CD4-positive, alpha-beta T cell (primary cell): ENCODE measurements around the gene ATXN1. TPM values are rescaled to one million over a fixed set of nuclear protein-coding genes. Genes with fewer than 3 reads are reported as not detected.

Source experiments
- ATAC-seq: fragments of 200-7000 bp; cut with Tn5 transposase; one replicate; pipeline ENCODE4 v1.10.0; 2022; ENCODE audit warnings: mild to moderate bottlenecking; ENCODE audit not compliant: poor library complexity
- CTCF ChIA-PET: fragments of 350-600 bp; sonication (Branson Sonifier 250); formaldehyde crosslinking; loops from one replicate; lab custom pipeline; 2021; ENCODE audit warnings: antibody characterized with exemption, inconsistent platforms; lab: Charles Lee
- POLR2A ChIA-PET: fragments of 350-600 bp; sonication (Branson Sonifier 250); formaldehyde crosslinking; loops from one replicate; lab custom pipeline; 2021; ENCODE audit warnings: antibody characterized with exemption, inconsistent platforms; lab: Charles Lee
- DNase-seq, 14 experiments: peaks; one replicate each; pipeline ENCODE4 v3.0.0-alpha.2; 2013 to 2020; ENCODE audit warnings: mixed read lengths in 2 of 14
- H3K27ac ChIP-seq, 2 donors: one replicate each; pipeline versions ENCODE4 v1.5.1 to v1.7.0; 2013; ENCODE audit warnings: low read length in 2 of 2, low read depth in 1 of 2, mild to moderate bottlenecking in 1 of 2
- H3K27me3 ChIP-seq, 2 experiments: 1 replicate in 1 of 2; 2 replicates in 1 of 2; pipeline versions ENCODE4 v1.6.1 to v1.7.0; 2013; ENCODE audit warnings: low read length in 2 of 2, control low read depth in 1 of 2, mild to moderate bottlenecking in 1 of 2, moderate library complexity in 1 of 2; ENCODE audit not compliant: insufficient read depth in 2 of 2, control insufficient read depth in 1 of 2
- H3K36me3 ChIP-seq: one replicate; pipeline ENCODE4 v1.6.1; 2013; ENCODE audit warnings: low read length, control low read depth; ENCODE audit not compliant: insufficient read depth
- H3K4me1 ChIP-seq: one replicate; pipeline ENCODE4 v1.6.1; 2013; ENCODE audit warnings: low read length, control low read depth; ENCODE audit not compliant: insufficient read depth
- H3K4me3 ChIP-seq: one replicate; pipeline ENCODE4 v1.5.1; 2013; ENCODE audit warnings: mild to moderate bottlenecking, low read length, moderate library complexity
- H3K9me3 ChIP-seq, 2 experiments: 1 replicate in 1 of 2; 2 replicates in 1 of 2; pipeline versions ENCODE4 v1.6.1 to v1.7.0; 2013; ENCODE audit warnings: low read length in 2 of 2, mild to moderate bottlenecking in 2 of 2, control low read depth in 1 of 2, moderate library complexity in 1 of 2; ENCODE audit not compliant: control insufficient read depth in 1 of 2, insufficient read depth in 1 of 2
- H3K27ac Mint-ChIP-seq: one replicate; pipeline ENCODE4 v1.8.0; 2020; ENCODE audit warnings: mixed read lengths
- H3K27me3 Mint-ChIP-seq: one replicate; pipeline ENCODE4 v1.8.0; 2021; ENCODE audit warnings: mixed read lengths
- H3K36me3 Mint-ChIP-seq: one replicate; pipeline ENCODE4 v1.8.0; 2021; ENCODE audit warnings: low read depth, mixed read lengths
- H3K4me1 Mint-ChIP-seq: one replicate; pipeline ENCODE4 v1.8.0; 2021; ENCODE audit warnings: low read depth, mixed read lengths
- H3K4me3 Mint-ChIP-seq: one replicate; pipeline ENCODE4 v1.8.0; 2020; ENCODE audit warnings: mild to moderate bottlenecking, mixed read lengths
- H3K9me3 Mint-ChIP-seq: one replicate; pipeline ENCODE4 v1.8.0; 2020; ENCODE audit warnings: mixed read lengths
- intact Hi-C, 2 experiments: fragments of 100-400 bp; cut with DNase I in 1 of 2; cut with micrococcal nuclease in 1 of 2; formaldehyde crosslinking; loops; one replicate each; pipeline versions ENCODE4 v1.15.1 to v1.9.0; 2023 to 2025; cut with DNase I, micrococcal nuclease
- total RNA-seq, 174 experiments: library from RNA in 2 of 174; stranded (reverse) in 2 of 174; gene quantifications; one replicate each; pipeline ENCODE4 v1.2.3 and lab custom pipeline; 2021 to 2026
- TF ChIP-seq, protein P1 (sequence below): fragments of 200-600 bp; IDR thresholded peaks from one replicate; pipeline ENCODE4 v1.8.0; 2022; ENCODE audit warnings: antibody characterized with exemption, mild to moderate bottlenecking

The ATXN1 gene
- total RNA-seq, 2 experiments from 2014 or later: 74.2 to 76.7 TPM

DNA sequence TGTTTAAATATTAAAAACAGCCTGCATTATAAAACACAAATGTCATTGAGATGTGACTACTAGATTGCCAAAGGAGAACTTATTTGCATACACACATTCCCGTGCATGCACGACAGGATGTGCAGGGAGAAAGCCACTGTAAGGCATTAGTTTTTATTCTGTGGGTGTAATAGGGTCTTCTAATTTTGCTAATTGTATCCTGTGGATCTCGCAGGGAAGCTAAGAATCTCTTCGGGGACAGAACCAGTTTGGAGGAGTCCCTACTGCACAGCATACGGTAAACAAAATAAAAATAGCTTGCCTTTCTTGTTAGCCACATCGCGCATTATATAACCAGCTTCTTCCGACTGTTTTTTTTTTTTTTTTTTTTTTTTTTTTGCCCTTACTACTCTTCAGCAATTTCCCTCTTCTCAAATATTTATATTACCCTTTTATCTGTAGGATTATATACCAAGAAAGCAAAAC lies 2.0 kb downstream of the ATXN1 start:
- Histone ChIP-seq H3K9me3 (no peaks in the 10 kb centered on the region), H3K27ac (peak overlapping the region; percentile 91), H3K36me3 (no peaks in the 10 kb centered on the region), H3K4me3 (peak overlapping the region; percentile 91), H3K27me3 (no peaks in the 10 kb centered on the region), H3K4me1 (peaks cover 23% of the 10 kb centered on the region)
- peak overlapping the region; percentile 99 for H3K4me3 Mint-ChIP-seq
- DNase-seq (peak in 1 of 14 experiments; percentile 54), ATAC-seq (no peak)
- TF ChIP-seq, protein P1, sequence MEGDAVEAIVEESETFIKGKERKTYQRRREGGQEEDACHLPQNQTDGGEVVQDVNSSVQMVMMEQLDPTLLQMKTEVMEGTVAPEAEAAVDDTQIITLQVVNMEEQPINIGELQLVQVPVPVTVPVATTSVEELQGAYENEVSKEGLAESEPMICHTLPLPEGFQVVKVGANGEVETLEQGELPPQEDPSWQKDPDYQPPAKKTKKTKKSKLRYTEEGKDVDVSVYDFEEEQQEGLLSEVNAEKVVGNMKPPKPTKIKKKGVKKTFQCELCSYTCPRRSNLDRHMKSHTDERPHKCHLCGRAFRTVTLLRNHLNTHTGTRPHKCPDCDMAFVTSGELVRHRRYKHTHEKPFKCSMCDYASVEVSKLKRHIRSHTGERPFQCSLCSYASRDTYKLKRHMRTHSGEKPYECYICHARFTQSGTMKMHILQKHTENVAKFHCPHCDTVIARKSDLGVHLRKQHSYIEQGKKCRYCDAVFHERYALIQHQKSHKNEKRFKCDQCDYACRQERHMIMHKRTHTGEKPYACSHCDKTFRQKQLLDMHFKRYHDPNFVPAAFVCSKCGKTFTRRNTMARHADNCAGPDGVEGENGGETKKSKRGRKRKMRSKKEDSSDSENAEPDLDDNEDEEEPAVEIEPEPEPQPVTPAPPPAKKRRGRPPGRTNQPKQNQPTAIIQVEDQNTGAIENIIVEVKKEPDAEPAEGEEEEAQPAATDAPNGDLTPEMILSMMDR: no peak
- H3K4me1 Mint-ChIP-seq: peaks cover 69% of the 10 kb centered on the region
- ChIA-PET POLR2A (interaction anchor here (0.6 to 3.0 kb wide), 16 partner anchors 9 to 346 kb away, joined by 3 to 20 read pairs (median 5); no protein-coding TSS in a partner anchor), CTCF (interaction anchor here (0.6 to 2.9 kb wide), 10 partner anchors 9 to 437 kb away, joined by 3 to 12 read pairs (median 3); no protein-coding TSS in a partner anchor)
- intact Hi-C loops: loop anchor here (2.0 to 10.0 kb wide), 2 partner anchors 20 to 836 kb away; no protein-coding TSS in a partner anchor
- peaks cover 4% of the 10 kb centered on the region for H3K27me3 Mint-ChIP-seq
- H3K36me3 Mint-ChIP-seq: peaks cover 35% of the 10 kb centered on the region
- H3K9me3 Mint-ChIP-seq: no peaks in the 10 kb centered on the region
- peak overlapping the region; percentile 98 for H3K27ac Mint-ChIP-seq

DNA sequence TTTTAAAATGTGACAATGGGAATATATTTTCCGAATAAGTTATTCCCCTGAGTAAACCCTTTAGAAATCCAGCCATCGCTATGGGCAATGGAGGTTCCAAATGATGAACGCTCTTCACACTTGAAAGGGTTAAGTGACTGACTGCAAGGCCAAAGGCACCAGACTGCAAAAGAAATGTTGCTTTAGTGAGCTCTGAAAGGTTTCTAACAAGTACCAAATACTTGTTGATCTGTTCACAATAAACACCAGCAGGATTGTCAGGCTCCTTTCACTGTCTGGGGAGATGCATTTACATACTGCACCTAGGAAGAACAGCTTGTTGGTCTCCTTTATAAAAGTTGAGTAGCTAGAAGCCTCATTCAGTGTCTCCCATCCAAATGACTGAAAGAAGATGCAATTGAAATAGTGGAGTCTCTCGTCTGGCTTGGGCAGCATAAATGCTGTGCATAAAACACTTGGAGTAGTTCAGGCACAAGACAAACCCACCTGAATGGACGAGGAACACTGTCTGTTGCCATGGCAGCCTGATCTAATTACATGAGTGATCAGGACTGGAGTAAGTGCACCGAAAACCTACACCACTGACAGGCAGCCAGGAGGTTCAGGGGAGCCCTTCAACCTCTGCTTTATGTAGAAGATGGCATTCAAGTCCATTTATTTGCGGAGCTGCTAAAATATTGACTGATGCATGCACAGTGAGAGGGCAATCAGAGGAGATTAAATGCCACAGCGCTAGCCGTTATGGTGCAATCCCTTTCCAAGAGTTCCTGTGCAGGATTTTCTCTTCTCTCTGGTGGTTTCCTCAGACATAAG lies 2.9 kb downstream of the ATXN1 start:
- TF ChIP-seq, protein P1: no peak
- Mint-ChIP-seq H3K27ac (peak overlapping the region; percentile 98), H3K36me3 (peaks cover 35% of the 10 kb centered on the region), H3K27me3 (peaks cover 4% of the 10 kb centered on the region), H3K4me1 (peaks cover 61% of the 10 kb centered on the region), H3K9me3 (no peaks in the 10 kb centered on the region), H3K4me3 (peak overlapping the region; percentile 99)
- ATAC-seq: no peak
- Histone ChIP-seq H3K27ac (peak overlapping the region; percentile 91), H3K4me3 (peak overlapping the region; percentile 91), H3K36me3 (peaks cover 2% of the 10 kb centered on the region), H3K27me3 (no peaks in the 10 kb centered on the region), H3K9me3 (no peaks in the 10 kb centered on the region), H3K4me1 (peaks cover 23% of the 10 kb centered on the region)
- peak in 3 of 14 experiments; percentile 7 to 59 (median 50) for DNase-seq
- intact Hi-C loops: loop anchor here (2.0 to 10.0 kb wide), 2 partner anchors 20 to 836 kb away; no protein-coding TSS in a partner anchor
- ChIA-PET POLR2A (interaction anchor here (0.7 to 3.0 kb wide), 13 partner anchors 8 to 345 kb away, joined by 3 to 20 read pairs (median 5); no protein-coding TSS in a partner anchor), CTCF (interaction anchor here (0.9 to 2.9 kb wide), 11 partner anchors 8 to 427 kb away, joined by 3 to 12 read pairs (median 3); no protein-coding TSS in a partner anchor)

DNA sequence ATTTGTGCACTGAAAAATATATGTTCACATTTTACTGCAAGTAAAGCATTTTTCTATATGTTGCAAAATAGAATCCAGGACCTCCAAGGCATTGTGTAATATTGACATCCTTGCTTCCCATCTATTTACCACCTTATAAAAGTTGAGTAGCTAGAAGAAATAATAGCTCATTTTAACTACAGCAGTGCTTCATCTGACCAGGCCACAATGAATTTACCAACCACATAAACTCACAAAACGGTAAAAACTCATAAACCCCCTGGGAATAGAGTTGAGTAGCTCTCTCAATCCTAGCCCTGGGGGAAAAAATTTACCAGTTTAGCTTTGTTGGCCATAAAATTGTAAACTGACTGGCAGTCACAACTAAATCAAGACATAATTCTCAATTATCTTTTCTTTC lies 3.9 kb downstream of the ATXN1 start:
- peak overlapping the region; percentile 50 for H3K4me3 Mint-ChIP-seq
- no peaks in the 10 kb centered on the region for H3K27me3 ChIP-seq
- DNase-seq (no peak), ATAC-seq (no peak)
- peaks cover 13% of the 10 kb centered on the region for H3K36me3 ChIP-seq
- TF ChIP-seq, protein P1: no peak
- CTCF ChIA-PET: interaction anchor here (1.2 to 2.9 kb wide), 4 partner anchors 7 to 20 kb away, joined by 3 to 12 read pairs (median 7); no protein-coding TSS in a partner anchor
- intact Hi-C loops: loop anchor here in 1 of 2 experiments (10.0 kb wide), 1 partner anchor 837 kb away; no protein-coding TSS in a partner anchor
- no peaks in the 10 kb centered on the region for H3K9me3 ChIP-seq
- H3K27ac Mint-ChIP-seq: peak overlapping the region; percentile 45
- H3K36me3 Mint-ChIP-seq: peaks cover 38% of the 10 kb centered on the region
- H3K4me1 ChIP-seq: peaks cover 18% of the 10 kb centered on the region
- H3K4me3 ChIP-seq: no peak overlapping the region
- peaks cover 4% of the 10 kb centered on the region for H3K27me3 Mint-ChIP-seq
- H3K4me1 Mint-ChIP-seq: peaks cover 56% of the 10 kb centered on the region
- POLR2A ChIA-PET: interaction anchor here (0.6 to 3.0 kb wide), 5 partner anchors 10 to 158 kb away, joined by 3 to 20 read pairs (median 4); no protein-coding TSS in a partner anchor
- H3K9me3 Mint-ChIP-seq: no peaks in the 10 kb centered on the region
- no peak overlapping the region for H3K27ac ChIP-seq
